Gastroesophageal sphincter (tissue), 4 donors: Measurements from ENCODE around the gene TLCD1. TPM values are rescaled to one million over a fixed set of nuclear protein-coding genes. Genes with fewer than 3 reads are reported as not detected.

ENCODE experiments used
- ATAC-seq: fragments of 150-250 bp; one replicate; pipeline ENCODE4 v1.9.1; 2016; ENCODE audit warnings: mild to moderate bottlenecking, moderate library complexity
- H3K27ac ChIP-seq, 4 donors: fragments of 200-600 bp; sonication (generic) in 3 of 4; 1 replicate in 3 of 4; 2 replicates in 1 of 4; pipeline ENCODE4 v1.5.1; 2016 to 2019
- H3K27me3 ChIP-seq: fragments of 200-600 bp; sonication (generic); one replicate; pipeline ENCODE4 v1.5.1; 2019
- H3K36me3 ChIP-seq, 2 donors: fragments of 200-600 bp; sonication (generic); one replicate each; pipeline ENCODE4 v1.5.1; 2019; ENCODE audit warnings: control low read depth in 1 of 2
- H3K4me1 ChIP-seq, 3 donors: fragments of 200-600 bp; sonication (generic); 1 replicate in 2 of 3; 2 replicates in 1 of 3; pipeline ENCODE4 v1.5.1; 2016 to 2019; ENCODE audit warnings: control low read depth in 2 of 3
- H3K4me3 ChIP-seq, 2 donors: fragments of 200-600 bp; sonication (generic); one replicate each; pipeline ENCODE4 v1.5.1; 2019; ENCODE audit warnings: mild to moderate bottlenecking in 1 of 2, moderate library complexity in 1 of 2
- H3K9me3 ChIP-seq, 3 donors: fragments of 200-600 bp; sonication (generic); one replicate each; pipeline ENCODE4 v1.5.1; 2017 to 2019; ENCODE audit warnings: control low read depth in 2 of 3
- EP300 ChIP-seq: sonication (generic); formaldehyde crosslinking; IDR thresholded peaks from one replicate; pipeline ENCODE4 v1.6.1; 2017; ENCODE audit warnings: antibody characterized with exemption, mild to moderate bottlenecking
- POLR2A ChIP-seq, 2 donors: fragments of 450-650 bp; IDR thresholded peaks; one replicate each; pipeline ENCODE4 v1.6.1; 2017; ENCODE audit warnings: antibody characterized with exemption in 2 of 2, mild to moderate bottlenecking in 2 of 2, moderate library complexity in 1 of 2
- POLR2AphosphoS5 ChIP-seq: sonication (generic); formaldehyde crosslinking; IDR thresholded peaks from one replicate; pipeline ENCODE4 v1.6.1; 2017; ENCODE audit warnings: antibody characterized with exemption
- whole genome bisulfite sequencing, 2 donors: methylation state at CpG; one replicate each; pipeline ENCODE4 v1.1.5; 2018; ENCODE audit warnings: low coverage in 1 of 2; 5-methylcytosine and 5-hydroxymethylcytosine counted together
- total RNA-seq, 4 donors: library from RNA; depleted of rRNA; stranded (reverse); fragments of >200 nt; gene quantifications; one replicate each; pipeline ENCODE4 v1.1.0, GENCODE V29; 2016
- TF ChIP-seq, protein P1 (sequence below), 4 experiments: fragments of 200-600 bp in 2 of 4; fragments of 450-650 bp in 2 of 4; sonication (generic) in 1 of 4; IDR thresholded peaks; one replicate each; pipeline ENCODE4 v1.5.1; 2017 to 2019; ENCODE audit warnings: antibody characterized with exemption in 4 of 4, mild to moderate bottlenecking in 2 of 4, moderate library complexity in 2 of 4

The TLCD1 gene
- total RNA-seq, 4 donors from 2014 or later = 1.1 to 2.8 TPM; not detected in 2

DNA sequence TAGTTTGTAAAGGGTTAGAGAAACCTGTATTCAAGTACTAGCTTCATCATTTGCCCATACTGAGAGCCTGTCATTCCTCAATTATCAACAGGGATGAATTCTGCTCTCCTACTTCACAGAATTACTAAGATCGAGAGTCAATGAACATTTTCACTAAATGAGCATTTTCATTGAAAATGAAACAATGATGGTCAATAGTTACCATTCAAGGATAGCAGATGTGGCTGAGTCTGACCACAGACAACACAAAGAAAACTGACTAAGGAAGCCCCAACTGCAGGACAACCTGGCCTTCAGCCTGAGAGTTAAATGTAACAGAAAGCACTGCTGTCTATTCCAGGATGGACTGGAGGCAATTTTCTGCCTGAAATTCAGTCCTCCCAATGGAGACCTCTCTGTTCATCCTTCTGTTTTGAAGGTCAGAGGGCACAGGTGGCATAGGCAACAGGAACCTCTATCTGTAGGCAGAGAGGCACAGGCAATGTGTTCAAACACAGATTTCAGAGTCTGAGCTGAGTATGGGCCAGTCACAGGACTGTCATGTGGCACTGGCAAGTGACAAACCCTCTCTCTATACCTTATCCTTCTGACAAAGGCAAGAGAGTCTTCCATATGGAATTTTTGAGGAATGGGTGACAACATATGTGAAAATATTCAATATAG is 37.2 kb upstream of the TLCD1 start:
- Histone ChIP-seq H3K4me3 (no peak overlapping the region), H3K36me3 (peaks cover 0 to 57% of the 10 kb centered on the region in 2 donors), H3K9me3 (no peaks in the 10 kb centered on the region), H3K27me3 (no peaks in the 10 kb centered on the region), H3K4me1 (peaks cover 0 to 28% (median 7%) of the 10 kb centered on the region in 3 donors), H3K27ac (no peak overlapping the region)
- WGBS, 2 donors = 79 to 90% methylated on average over 1 of the region's 1 CpG
- peak; percentile 18 for ATAC-seq
- TF ChIP-seq POLR2AphosphoS5 = no peak
- no peak for TF ChIP-seq POLR2A (IDR thresholded peaks at IDR 0.05)
- TF ChIP-seq, protein P1, sequence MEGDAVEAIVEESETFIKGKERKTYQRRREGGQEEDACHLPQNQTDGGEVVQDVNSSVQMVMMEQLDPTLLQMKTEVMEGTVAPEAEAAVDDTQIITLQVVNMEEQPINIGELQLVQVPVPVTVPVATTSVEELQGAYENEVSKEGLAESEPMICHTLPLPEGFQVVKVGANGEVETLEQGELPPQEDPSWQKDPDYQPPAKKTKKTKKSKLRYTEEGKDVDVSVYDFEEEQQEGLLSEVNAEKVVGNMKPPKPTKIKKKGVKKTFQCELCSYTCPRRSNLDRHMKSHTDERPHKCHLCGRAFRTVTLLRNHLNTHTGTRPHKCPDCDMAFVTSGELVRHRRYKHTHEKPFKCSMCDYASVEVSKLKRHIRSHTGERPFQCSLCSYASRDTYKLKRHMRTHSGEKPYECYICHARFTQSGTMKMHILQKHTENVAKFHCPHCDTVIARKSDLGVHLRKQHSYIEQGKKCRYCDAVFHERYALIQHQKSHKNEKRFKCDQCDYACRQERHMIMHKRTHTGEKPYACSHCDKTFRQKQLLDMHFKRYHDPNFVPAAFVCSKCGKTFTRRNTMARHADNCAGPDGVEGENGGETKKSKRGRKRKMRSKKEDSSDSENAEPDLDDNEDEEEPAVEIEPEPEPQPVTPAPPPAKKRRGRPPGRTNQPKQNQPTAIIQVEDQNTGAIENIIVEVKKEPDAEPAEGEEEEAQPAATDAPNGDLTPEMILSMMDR (IDR thresholded peaks at IDR 0.05) = no peak
- TF ChIP-seq EP300 = no peak

DNA sequence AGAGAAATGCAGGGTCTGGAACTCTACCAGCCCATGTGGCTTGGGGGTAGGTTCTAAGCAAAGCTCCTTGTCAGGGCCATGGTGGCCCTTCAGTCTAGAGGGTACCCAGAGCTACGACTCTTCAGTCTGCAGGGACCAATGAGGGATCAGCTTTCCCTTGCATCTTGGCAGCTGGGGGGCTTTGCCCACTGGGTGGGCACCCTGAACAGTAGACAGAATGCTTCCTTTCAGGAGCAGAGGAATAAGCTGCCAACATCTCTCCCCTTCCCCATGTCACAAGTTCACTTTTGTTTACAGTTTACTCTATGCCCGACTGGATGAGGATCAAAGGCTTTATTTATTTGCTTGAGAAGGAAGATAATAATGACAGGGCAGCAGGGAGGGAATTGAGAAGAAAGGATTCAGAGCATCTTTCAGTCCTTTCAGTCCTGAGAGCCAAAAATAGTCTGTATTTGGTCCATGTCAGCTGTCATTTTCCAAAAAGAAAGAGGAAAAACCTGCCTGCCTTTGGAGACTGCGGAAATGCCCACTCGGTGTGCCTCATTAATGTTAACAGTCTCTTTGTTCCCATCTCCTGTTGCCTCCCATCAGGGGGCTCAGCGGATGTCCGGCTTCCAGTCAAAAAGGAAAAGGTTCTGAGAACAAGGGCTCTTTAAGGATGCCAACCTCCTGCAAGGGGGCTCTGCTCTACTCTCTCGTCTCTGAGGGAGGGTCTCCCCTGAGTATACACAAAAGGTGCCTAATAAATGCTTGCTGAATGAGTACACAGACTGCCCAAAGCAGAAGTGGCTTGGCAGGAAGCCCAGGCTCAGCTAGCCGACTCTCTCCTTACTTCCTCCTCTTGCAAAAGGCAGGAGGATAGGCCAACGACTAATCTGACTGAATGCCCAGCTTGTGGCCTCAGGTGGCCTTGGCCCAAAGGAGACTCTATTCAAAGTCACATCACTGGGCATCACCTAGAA is 34.8 kb upstream of the TLCD1 start:
- ATAC-seq = no peak
- Histone ChIP-seq H3K27ac (peak overlapping the region in 3 of 4 donors; percentile 4 to 20 (median 7)), H3K27me3 (no peaks in the 10 kb centered on the region), H3K9me3 (no peaks in the 10 kb centered on the region), H3K36me3 (peaks cover 0 to 65% of the 10 kb centered on the region in 2 donors), H3K4me1 (peaks cover 0 to 28% (median 7%) of the 10 kb centered on the region in 3 donors), H3K4me3 (no peak overlapping the region)
- 38 to 52% methylated on average over 7 of the region's 9 CpGs for WGBS, 2 donors
- TF ChIP-seq, protein P1 (IDR thresholded peaks at IDR 0.05) = no peak
- TF ChIP-seq EP300 = no peak
- TF ChIP-seq POLR2A (IDR thresholded peaks at IDR 0.05) = no peak
- no peak for TF ChIP-seq POLR2AphosphoS5

DNA sequence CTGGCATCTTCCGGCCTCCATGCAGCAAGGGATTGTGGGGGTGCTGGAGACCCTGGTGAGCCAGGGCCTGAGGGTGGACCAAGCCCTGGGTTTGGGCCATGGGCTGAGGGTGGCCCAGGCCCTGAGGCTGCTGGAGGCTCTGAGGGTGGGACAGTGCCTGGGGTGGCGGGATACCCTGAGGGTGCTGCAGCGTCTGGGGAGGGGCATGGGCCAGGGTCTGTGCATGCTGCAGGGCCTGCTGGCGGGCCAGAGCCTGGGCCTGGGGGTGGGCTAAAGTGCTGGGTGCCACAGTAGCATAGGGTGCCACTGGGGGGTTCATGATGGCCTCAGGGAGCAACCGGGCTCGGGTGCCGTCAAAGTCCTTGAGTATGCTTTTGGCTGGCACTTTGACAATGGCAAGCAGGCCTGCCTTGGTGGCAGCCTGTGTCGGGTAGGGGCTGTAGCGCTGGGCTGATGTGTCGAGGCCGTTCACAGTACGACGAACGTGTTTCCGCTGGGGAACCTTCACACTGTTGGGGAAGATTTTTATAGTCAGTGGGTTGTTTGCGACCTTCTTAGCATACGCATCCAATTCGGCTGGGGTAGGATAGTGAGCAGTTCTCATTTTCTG is 33.3 kb upstream of the TLCD1 start:
- Histone ChIP-seq H3K36me3 (peaks cover 0 to 50% of the 10 kb centered on the region in 2 donors), H3K4me1 (peaks cover 0 to 28% (median 7%) of the 10 kb centered on the region in 3 donors), H3K27ac (no peak overlapping the region), H3K9me3 (no peaks in the 10 kb centered on the region), H3K4me3 (no peak overlapping the region), H3K27me3 (no peaks in the 10 kb centered on the region)
- TF ChIP-seq, protein P1 (IDR thresholded peaks at IDR 0.05) = no peak
- TF ChIP-seq EP300 (no peak), POLR2A (IDR thresholded peaks at IDR 0.05) (no peak), POLR2AphosphoS5 (no peak)
- 94 to 100% methylated on average over 2 to 6 of the region's 18 CpGs for WGBS, 2 donors
- no peak for ATAC-seq

DNA sequence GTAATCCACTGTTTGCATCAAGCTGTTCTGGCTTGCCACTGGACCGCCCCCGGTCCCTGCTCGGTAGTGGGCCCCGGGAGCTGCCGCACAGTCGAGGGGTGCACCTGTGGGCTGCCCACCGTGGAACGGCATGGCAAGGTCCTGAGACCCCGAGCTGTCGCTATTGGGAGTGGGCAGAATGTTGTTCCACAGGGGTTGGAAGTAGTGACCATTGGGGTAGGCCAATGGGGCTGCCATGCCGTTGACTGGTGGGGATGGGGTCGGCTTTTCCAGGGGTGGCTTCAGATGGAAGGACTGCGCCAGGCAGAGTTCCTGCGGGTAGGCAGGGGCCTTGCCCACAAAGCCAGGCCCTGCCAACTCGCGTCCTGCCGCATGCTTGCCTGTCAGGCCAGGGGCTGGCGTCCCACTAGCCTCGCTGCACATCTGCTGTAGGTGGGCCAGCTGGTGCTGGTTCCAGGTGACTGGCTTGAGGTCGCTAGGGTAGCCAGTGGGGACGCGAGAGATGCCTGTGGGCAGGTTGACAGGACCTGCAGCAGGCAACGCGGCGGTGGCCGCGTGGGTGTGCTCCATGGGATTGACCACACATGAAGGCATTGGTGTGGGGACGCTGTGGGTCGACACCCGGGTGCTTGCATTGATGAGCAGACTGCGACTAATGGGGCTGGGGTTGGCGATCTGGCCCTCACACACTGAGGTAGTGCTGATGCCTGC is 32.5 kb upstream of the TLCD1 start:
- WGBS, 2 donors = 100% methylated on average over 4 of the region's 32 CpGs; no CpG with 5 or more reads in 1 of the 2 donors
- no peak for ATAC-seq

More for the DNA sequence above, 32.5 kb upstream of the TLCD1 start:
- TF ChIP-seq, protein P1 (IDR thresholded peaks at IDR 0.05) = no peak
- TF ChIP-seq POLR2AphosphoS5 = no peak
- no peak for TF ChIP-seq POLR2A (IDR thresholded peaks at IDR 0.05)
- TF ChIP-seq EP300 = no peak
- Histone ChIP-seq H3K4me3 (no peak overlapping the region), H3K36me3 (peaks cover 0 to 48% of the 10 kb centered on the region in 2 donors), H3K27ac (no peak overlapping the region), H3K4me1 (peaks cover 0 to 23% (median 7%) of the 10 kb centered on the region in 3 donors), H3K27me3 (no peaks in the 10 kb centered on the region), H3K9me3 (no peaks in the 10 kb centered on the region)
